OCI-LY3 (cell line): ENCODE measurements around the gene PCBP3.

Experiments used
- H2AFZ ChIP-seq: fragments of 200-600, 300-600 bp; shearing (Covaris generic); 2 replicates; pipeline ENCODE4 v1.6.0; 2014; ENCODE audit warnings: antibody characterized with exemption, low read depth, low read length
- H3K27ac ChIP-seq: fragments of 200-600, 300-600 bp; sonication (generic); 2 replicates; pipeline ENCODE4 v1.5.1; 2014; ENCODE audit warnings: mild to moderate bottlenecking, low read length, moderate library complexity, mixed read lengths
- H3K27me3 ChIP-seq: fragments of 200-600, 300-600 bp; sonication (generic); 2 replicates; pipeline ENCODE4 v1.6.1; 2014; ENCODE audit warnings: low read depth, low read length, mixed read lengths
- H3K36me3 ChIP-seq: fragments of 200-600, 300-600 bp; sonication (generic); replicated peaks from 2 replicates; pipeline ENCODE3; 2014; ENCODE audit warnings: low read depth, low read length, mixed read lengths
- H3K4me1 ChIP-seq: fragments of 300-600, 200-600 bp; sonication (generic); 2 replicates; pipeline ENCODE4 v1.6.1; 2014; ENCODE audit warnings: low read length, mixed read lengths
- H3K4me2 ChIP-seq: fragments of 200-600, 300-600 bp; sonication (generic); 2 replicates; pipeline ENCODE4 v1.6.1; 2014; ENCODE audit warnings: low read length, mixed read lengths
- H3K4me3 ChIP-seq: fragments of 300-600, 200-600 bp; sonication (generic); 2 replicates; pipeline ENCODE4 v1.5.1; 2014; ENCODE audit warnings: antibody characterized with exemption, mild to moderate bottlenecking, low read length, moderate library complexity
- H3K79me2 ChIP-seq: fragments of 300-600, 200-600 bp; shearing (Covaris generic); 2 replicates; pipeline ENCODE4 v1.6.1; 2014; ENCODE audit warnings: mild to moderate bottlenecking, low read length, mixed read lengths
- H3K9ac ChIP-seq: fragments of 300-600, 200-600 bp; shearing (Covaris generic); 2 replicates; pipeline ENCODE4 v1.6.0; 2014; ENCODE audit warnings: mild to moderate bottlenecking, low read length, moderate library complexity
- H3K9me3 ChIP-seq: fragments of 200-600, 300-600 bp; shearing (Covaris generic); 2 replicates; pipeline ENCODE4 v1.6.1; 2014; ENCODE audit warnings: low read length, mixed read lengths; ENCODE audit not compliant: insufficient read depth
- H4K20me1 ChIP-seq: fragments of 200-600, 300-600 bp; sonication (generic); 2 replicates; pipeline ENCODE4 v1.6.1; 2016; ENCODE audit warnings: low read length, mixed read lengths; ENCODE audit not compliant: insufficient read depth
- CTCF ChIP-seq: fragments of 200-600, 300-600 bp; sonication (generic); IDR thresholded peaks from 2 replicates; pipeline ENCODE4 v1.5.1; 2014; ENCODE audit warnings: antibody characterized with exemption, low read length, low read depth
- EZH2phosphoT487 ChIP-seq: fragments of 200-600 bp; shearing (Covaris generic); IDR thresholded peaks from 2 replicates; pipeline ENCODE4 v1.6.1; 2018; ENCODE audit warnings: antibody characterized with exemption, mixed run types, low read depth

PCBP3 gene

GRCh38 chr21:45988366-45989347, 345.1 kb downstream of the PCBP3 start:
- H3K4me2 ChIP-seq: no peak overlapping the region
- H4K20me1 ChIP-seq: no peaks in the 10 kb centered on the region
- H3K9ac ChIP-seq: no peak overlapping the region
- H3K9me3 ChIP-seq: no peaks in the 10 kb centered on the region
- H3K27me3 ChIP-seq: no peaks in the 10 kb centered on the region
- no peak overlapping the region for H3K27ac ChIP-seq
- H3K36me3 ChIP-seq: no peaks in the 10 kb centered on the region
- H3K4me3 ChIP-seq: no peak overlapping the region
- no peak overlapping the region for H2AFZ ChIP-seq
- H3K4me1 ChIP-seq: no peaks in the 10 kb centered on the region
- no peaks in the 10 kb centered on the region for H3K79me2 ChIP-seq
- no peak for TF ChIP-seq EZH2phosphoT487
- TF ChIP-seq CTCF: no peak

GRCh38 chr21:45989355-45990048, 346.0 kb downstream of the PCBP3 start:
- Histone ChIP-seq H3K27ac (no peak overlapping the region), H4K20me1 (no peaks in the 10 kb centered on the region), H3K4me1 (no peaks in the 10 kb centered on the region), H3K4me2 (no peak overlapping the region), H3K9me3 (no peaks in the 10 kb centered on the region), H2AFZ (no peak overlapping the region), H3K4me3 (no peak overlapping the region), H3K79me2 (no peaks in the 10 kb centered on the region), H3K36me3 (no peaks in the 10 kb centered on the region), H3K27me3 (no peaks in the 10 kb centered on the region), H3K9ac (no peak overlapping the region)
- no peak for TF ChIP-seq CTCF
- TF ChIP-seq EZH2phosphoT487: no peak

GRCh38 chr21:45990049-45990711, 346.7 kb downstream of the PCBP3 start:
- Histone ChIP-seq H3K4me2 (no peak overlapping the region), H3K27me3 (no peaks in the 10 kb centered on the region), H3K36me3 (no peaks in the 10 kb centered on the region)

More at GRCh38 chr21:45990049-45990711, 346.7 kb downstream of the PCBP3 start:
- H3K4me3 ChIP-seq: no peak overlapping the region
- TF ChIP-seq EZH2phosphoT487 (no peak), CTCF (no peak)
- no peak overlapping the region for H3K9ac ChIP-seq
- H3K27ac ChIP-seq: no peak overlapping the region
- H2AFZ ChIP-seq: no peak overlapping the region
- H4K20me1 ChIP-seq: no peaks in the 10 kb centered on the region
- no peaks in the 10 kb centered on the region for H3K79me2 ChIP-seq
- no peaks in the 10 kb centered on the region for H3K9me3 ChIP-seq
- H3K4me1 ChIP-seq: no peaks in the 10 kb centered on the region
